A673 (cell line): ENCODE data around the gene FOXC2. TPM values are rescaled to one million over a fixed set of nuclear protein-coding genes. Genes with fewer than 3 reads are reported as not detected.

Experiments used
- BruUV-seq: library from RNA; stranded (reverse); fragments of 400-500 nt; replicated peaks from 2 replicates; lab custom pipeline; 2021; lab: Mats Ljungman, UMichigan
- CTCF ChIA-PET: fragments of 300-600 bp; sonication (Branson Sonifier 250); formaldehyde crosslinking; loops from one replicate; lab custom pipeline; 2022; ENCODE audit warnings: antibody characterized with exemption; lab: Charles Lee
- POLR2A ChIA-PET: fragments of 300-600 bp; sonication (Branson Sonifier 250); formaldehyde crosslinking; loops from one replicate; lab custom pipeline; 2022; ENCODE audit warnings: antibody characterized with exemption; ENCODE audit not compliant: low non-redundant PET; lab: Charles Lee
- DNase-seq: peaks from one replicate; pipeline ENCODE4 v3.0.0-alpha.2; 2015; ENCODE audit warnings: low spot score
- H3K27ac ChIP-seq: fragments of 200-600 bp; sonication (generic); 2 replicates; pipeline ENCODE4 v1.5.1; 2016; ENCODE audit warnings: mixed run types, low read depth, mild to moderate bottlenecking, mixed read lengths, antibody characterized with exemption, low read length; ENCODE audit not compliant: poor library complexity, severe bottlenecking
- H3K27me3 ChIP-seq: fragments of 200-600 bp; sonication (generic); replicated peaks from 2 replicates; pipeline ENCODE4 v1.6.1; 2017; ENCODE audit warnings: mixed run types, low read depth, mild to moderate bottlenecking, mixed read lengths, antibody characterized with exemption, low read length; ENCODE audit not compliant: insufficient read depth, poor library complexity
- H3K36me3 ChIP-seq: fragments of 200-600 bp; sonication (generic); 2 replicates; pipeline ENCODE4 v1.6.1; 2016; ENCODE audit warnings: mixed run types, mild to moderate bottlenecking, mixed read lengths, antibody characterized with exemption, low read length; ENCODE audit not compliant: insufficient read depth, poor library complexity, severe bottlenecking
- H3K4me1 ChIP-seq: fragments of 200-600 bp; sonication (generic); 2 replicates; pipeline ENCODE4 v1.6.1; 2017; ENCODE audit warnings: mixed run types, mild to moderate bottlenecking, mixed read lengths, antibody characterized with exemption, low read length; ENCODE audit not compliant: insufficient read depth, poor library complexity, severe bottlenecking
- H3K4me3 ChIP-seq: fragments of 200-600 bp; sonication (generic); 2 replicates; pipeline ENCODE4 v1.5.1; 2016; ENCODE audit warnings: low read depth, mixed run types, mild to moderate bottlenecking, mixed read lengths, low read length; ENCODE audit not compliant: poor library complexity, severe bottlenecking
- H3K9me3 ChIP-seq: fragments of 200-600 bp; sonication (generic); 2 replicates; pipeline ENCODE4 v1.6.1; 2016; ENCODE audit warnings: mixed run types, low read depth, mild to moderate bottlenecking, mixed read lengths, antibody characterized with exemption, low read length; ENCODE audit not compliant: poor library complexity, severe bottlenecking
- CTCF ChIP-seq: fragments of 300-800, 200-600 bp; sonication (generic); conservative IDR thresholded peaks from 2 replicates; pipeline ENCODE4 v1.5.1; 2017; ENCODE audit warnings: low read depth, mild to moderate bottlenecking, antibody characterized with exemption, low read length, moderate library complexity, mixed read lengths
- EZH2 ChIP-seq: fragments of 200-600 bp; sonication (generic); IDR thresholded peaks from 2 replicates; pipeline ENCODE4 v1.6.1; 2017; ENCODE audit warnings: borderline replicate concordance, low read depth, mild to moderate bottlenecking, mixed read lengths, antibody characterized with exemption, low read length; ENCODE audit not compliant: poor library complexity, severe bottlenecking
- intact Hi-C: fragments of 100-400 bp; cut with micrococcal nuclease; formaldehyde crosslinking; loops from one replicate; pipeline ENCODE4 v1.10.0; 2022; ENCODE audit not compliant: unreplicated experiment
- total RNA-seq: library from RNA; stranded (reverse); gene quantifications from 2 replicates; pipeline ENCODE4 v1.2.3, GENCODE V29; 2021

FOXC2 gene
- total RNA-seq, 1 experiment from 2014 or later: 0.34 TPM

DNA sequence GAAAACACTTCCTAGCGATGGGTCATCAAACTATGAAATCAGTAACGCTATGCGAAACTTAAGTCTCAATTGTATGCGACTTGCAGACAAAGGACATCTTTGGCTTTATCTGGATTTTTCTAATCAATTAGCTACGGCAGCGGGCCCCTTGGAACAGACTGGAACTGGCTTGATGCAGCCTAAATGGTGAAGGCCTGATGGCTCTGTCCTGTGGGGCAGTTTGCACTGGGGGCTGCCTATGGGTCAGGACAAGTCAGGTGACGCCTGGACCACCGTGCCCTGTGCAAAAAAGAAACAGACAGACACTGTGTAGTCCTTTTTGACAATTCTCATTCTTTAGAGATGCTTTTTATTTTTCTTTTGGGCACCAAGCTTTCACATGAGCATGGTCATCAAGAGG lies 33.6 kb upstream of the FOXC2 start:
- Histone ChIP-seq H3K27me3 (no peaks in the 10 kb centered on the region), H3K36me3 (no peaks in the 10 kb centered on the region), H3K27ac (no peak overlapping the region), H3K4me3 (no peak overlapping the region), H3K4me1 (no peaks in the 10 kb centered on the region), H3K9me3 (no peaks in the 10 kb centered on the region)
- no TSS peak for BruUV-seq
- TF ChIP-seq EZH2 (no peak), CTCF (no peak)
- ChIA-PET CTCF (no interaction called here), POLR2A (no interaction called here)
- DNase-seq: no peak
- intact Hi-C loops: no loop called here

DNA sequence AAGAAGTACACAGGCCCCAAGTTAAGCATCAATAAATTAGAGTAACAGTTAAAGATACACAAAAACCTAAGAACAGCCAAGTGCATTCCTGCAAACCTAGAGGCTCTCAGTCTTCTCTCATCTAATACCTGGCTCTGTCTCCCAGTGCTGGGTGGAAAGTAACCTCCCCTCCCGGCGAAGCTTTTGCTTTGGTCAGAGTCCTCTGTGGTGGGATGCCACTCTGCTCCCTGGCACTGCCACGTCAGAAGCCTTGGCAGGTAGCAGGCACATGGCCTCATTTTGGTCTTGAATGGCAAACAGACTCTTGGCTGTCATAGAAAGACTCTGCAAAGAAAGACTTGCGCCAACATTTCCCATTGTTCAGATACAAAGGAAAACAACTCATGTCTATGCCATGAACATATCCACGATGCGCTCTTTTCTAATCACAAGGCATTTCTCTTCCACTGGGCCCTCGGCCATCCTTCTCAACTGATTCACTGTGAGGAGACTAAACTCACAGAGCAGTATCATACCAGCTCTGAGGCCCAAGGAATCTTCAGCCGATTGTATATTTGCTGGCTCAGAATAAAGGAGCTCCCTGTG lies 32.8 kb upstream of the FOXC2 start:
- POLR2A ChIA-PET: no interaction called here
- TF ChIP-seq CTCF (no peak), EZH2 (no peak)

DNA sequence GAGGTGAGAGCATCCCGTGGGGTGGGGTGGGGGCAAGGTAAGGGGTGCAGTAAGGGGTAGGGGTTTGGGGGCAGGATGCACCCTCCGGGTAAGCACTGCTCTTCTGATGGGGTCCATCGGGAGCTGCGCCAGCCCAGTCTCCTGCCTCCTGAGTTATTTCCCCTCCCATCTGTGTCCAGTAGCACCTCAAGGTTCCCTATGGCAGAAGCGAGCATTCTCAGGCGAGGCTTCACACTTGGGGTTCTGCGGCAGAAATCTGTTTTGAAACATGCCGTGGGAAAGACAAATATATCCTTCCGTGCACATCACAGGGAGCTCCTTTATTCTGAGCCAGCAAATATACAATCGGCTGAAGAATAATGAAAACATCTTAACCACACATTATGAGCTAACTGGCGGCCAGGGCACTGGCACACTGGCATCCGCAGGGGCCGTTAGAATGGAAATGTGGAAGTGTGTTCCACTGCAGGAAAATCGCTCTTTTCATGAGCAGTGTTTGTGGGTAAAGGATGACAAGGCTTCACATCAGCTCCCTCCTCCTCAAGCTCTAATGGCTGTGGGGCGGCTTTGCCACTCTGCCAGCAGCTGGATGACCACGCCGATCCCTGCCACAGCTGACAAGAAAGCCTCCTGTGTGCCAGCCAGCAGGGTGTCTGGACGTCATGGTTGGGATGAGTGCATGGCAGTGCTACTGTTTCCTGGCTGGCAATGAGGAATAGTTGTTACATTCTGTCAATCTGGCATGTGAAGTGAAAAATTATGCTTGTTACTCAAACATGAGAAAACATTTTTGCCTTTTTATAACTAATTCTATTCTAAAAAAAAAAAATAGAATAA lies 31.6 kb upstream of the FOXC2 start:
- Histone ChIP-seq H3K27ac (no peak overlapping the region), H3K4me1 (no peaks in the 10 kb centered on the region), H3K4me3 (no peak overlapping the region), H3K27me3 (no peaks in the 10 kb centered on the region), H3K36me3 (peaks cover 4% of the 10 kb centered on the region), H3K9me3 (no peaks in the 10 kb centered on the region)
- ChIA-PET POLR2A (no interaction called here), CTCF (no interaction called here)
- no TSS peak for BruUV-seq
- TF ChIP-seq EZH2 (no peak), CTCF (no peak)
- intact Hi-C loops: no loop called here
- no peak for DNase-seq

More for the DNA sequence above, 32.8 kb upstream of the FOXC2 start:
- no TSS peak for BruUV-seq
- DNase-seq: no peak
- Histone ChIP-seq H3K9me3 (no peaks in the 10 kb centered on the region), H3K4me3 (no peak overlapping the region), H3K27me3 (no peaks in the 10 kb centered on the region), H3K36me3 (peaks cover 3% of the 10 kb centered on the region), H3K4me1 (no peaks in the 10 kb centered on the region), H3K27ac (no peak overlapping the region)
- intact Hi-C loops: no loop called here
- CTCF ChIA-PET: no interaction called here
